RWPE1 (cell line): ENCODE results near the gene SELENON.
A peak's percentile ranks its signal among the peaks of the same experiment; 100 is the strongest.

Experiments used
- CTCF ChIA-PET: fragments of 350-600 bp; sonication (Branson Sonifier 250); formaldehyde crosslinking; extraction: SDS; loops from one replicate; lab custom pipeline; 2021; lab: Yijun Ruan, JAX
- POLR2A ChIA-PET: fragments of 400-600 bp; formaldehyde crosslinking; extraction: SDS; loops from one replicate; lab custom pipeline; 2020; ENCODE audit warnings: antibody characterized with exemption; ENCODE audit not compliant: low non-redundant PET; lab: Yijun Ruan, JAX
- DNase-seq: peaks from one replicate; pipeline ENCODE4 v3.0.0; 2012; ENCODE audit warnings: low spot score
- H3K27ac ChIP-seq: fragments of 450-650 bp; 2 replicates; pipeline ENCODE4 v1.5.1; 2017
- TF ChIP-seq, protein P1 (sequence below): fragments of 450-650 bp; conservative IDR thresholded peaks from 2 replicates; pipeline ENCODE4 v1.5.1; 2017; ENCODE audit warnings: low read depth, mild to moderate bottlenecking

Gene SELENON

DNA sequence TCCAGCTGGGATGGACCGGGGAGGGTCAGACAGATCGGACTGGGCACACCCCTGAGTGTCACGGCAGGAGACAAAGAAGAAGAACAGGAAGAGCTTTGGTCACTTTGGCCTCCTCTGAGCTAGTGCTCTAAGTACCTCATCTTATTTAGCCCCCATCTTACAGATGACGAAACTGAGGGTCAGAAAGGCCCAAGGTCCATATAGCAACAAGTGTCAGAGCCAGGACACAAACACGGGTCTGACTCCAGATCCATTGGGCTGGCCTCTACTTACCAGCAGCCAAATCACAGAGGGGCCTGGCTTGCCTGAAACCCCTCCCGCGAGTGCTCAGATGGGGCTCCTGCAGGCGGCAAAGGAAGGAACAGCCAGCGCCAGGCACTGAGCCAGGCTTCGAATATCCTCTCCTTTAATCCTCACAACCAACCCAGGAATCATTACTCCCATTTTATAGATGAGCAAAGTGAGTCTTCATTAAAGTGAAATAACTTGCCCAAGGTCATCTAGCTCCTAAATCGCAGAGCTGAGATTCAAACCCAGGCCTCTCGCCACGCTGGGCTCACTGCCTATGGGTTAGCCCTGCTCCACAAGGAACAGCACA is 25.7 kb upstream of the SELENON start:
- no peak overlapping the region for H3K27ac ChIP-seq
- ChIA-PET POLR2A (no interaction called here), CTCF (no interaction called here)
- TF ChIP-seq, protein P1, sequence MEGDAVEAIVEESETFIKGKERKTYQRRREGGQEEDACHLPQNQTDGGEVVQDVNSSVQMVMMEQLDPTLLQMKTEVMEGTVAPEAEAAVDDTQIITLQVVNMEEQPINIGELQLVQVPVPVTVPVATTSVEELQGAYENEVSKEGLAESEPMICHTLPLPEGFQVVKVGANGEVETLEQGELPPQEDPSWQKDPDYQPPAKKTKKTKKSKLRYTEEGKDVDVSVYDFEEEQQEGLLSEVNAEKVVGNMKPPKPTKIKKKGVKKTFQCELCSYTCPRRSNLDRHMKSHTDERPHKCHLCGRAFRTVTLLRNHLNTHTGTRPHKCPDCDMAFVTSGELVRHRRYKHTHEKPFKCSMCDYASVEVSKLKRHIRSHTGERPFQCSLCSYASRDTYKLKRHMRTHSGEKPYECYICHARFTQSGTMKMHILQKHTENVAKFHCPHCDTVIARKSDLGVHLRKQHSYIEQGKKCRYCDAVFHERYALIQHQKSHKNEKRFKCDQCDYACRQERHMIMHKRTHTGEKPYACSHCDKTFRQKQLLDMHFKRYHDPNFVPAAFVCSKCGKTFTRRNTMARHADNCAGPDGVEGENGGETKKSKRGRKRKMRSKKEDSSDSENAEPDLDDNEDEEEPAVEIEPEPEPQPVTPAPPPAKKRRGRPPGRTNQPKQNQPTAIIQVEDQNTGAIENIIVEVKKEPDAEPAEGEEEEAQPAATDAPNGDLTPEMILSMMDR = no peak
- no peak for DNase-seq

DNA sequence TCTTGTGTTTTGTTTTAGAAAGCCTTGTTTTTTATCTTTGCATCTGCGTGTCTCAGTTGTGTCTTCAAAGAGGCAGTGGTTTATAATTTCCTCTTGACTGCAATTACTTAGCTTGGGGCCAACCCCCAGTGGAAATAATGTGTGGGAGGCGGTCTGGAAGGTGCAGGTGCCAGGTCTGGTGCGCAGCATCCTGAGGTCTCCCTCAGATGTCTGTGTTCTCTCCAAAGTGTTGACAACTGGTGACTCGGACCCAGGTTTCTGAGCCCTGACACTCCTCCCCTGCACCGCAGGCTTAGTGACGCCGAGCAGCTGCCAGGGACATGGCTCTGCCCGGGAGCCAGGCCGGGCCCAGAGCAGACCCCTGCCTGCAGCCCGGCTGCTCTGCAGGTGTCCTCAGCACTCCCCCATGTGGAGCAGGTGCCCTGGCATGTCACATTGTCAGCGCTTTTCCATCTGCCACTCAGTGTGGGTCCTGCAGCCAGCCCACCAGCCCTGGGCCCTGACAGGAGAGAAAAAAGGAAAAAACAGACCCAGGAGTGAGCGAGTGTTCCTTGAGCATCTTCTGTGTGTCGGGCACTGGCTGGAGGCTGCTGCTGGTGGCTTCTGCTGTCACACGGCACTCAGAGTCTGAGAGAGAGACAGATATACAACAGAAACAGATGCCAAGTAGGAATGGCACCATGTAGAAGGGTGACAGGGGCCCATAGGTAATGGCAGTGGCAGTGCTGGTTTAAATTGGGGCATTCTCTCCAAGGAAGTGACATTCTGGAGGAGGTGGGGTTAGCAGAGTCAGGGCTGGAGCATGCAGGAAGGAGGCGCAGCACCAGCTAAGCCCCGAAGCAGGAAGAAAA is 24.8 kb upstream of the SELENON start:
- no peak overlapping the region for H3K27ac ChIP-seq
- ChIA-PET POLR2A (no interaction called here), CTCF (no interaction called here)
- no peak for DNase-seq
- TF ChIP-seq, protein P1 = no peak

DNA sequence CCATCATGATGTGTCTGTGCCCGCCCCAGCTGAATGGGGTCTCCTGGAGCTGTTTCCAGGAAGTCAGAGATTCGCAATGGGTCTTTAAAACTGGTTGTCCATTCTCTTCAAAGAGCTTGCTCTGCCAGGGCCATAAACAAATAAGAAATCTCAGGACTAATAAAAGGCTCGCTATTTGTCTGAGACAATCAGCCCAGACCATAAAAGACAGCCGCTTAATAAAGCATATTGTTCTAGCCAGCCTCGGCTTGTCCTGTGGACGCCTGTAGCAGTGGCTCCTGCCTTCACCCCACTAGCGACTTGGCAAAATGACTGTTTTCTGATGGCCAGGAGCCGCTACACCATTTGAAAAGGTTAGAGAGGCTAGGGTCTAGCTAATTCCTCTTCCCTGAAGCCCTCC is 20.6 kb upstream of the SELENON start:
- TF ChIP-seq, protein P1 = no peak
- no peak overlapping the region for H3K27ac ChIP-seq
- POLR2A ChIA-PET = no interaction called here

DNA sequence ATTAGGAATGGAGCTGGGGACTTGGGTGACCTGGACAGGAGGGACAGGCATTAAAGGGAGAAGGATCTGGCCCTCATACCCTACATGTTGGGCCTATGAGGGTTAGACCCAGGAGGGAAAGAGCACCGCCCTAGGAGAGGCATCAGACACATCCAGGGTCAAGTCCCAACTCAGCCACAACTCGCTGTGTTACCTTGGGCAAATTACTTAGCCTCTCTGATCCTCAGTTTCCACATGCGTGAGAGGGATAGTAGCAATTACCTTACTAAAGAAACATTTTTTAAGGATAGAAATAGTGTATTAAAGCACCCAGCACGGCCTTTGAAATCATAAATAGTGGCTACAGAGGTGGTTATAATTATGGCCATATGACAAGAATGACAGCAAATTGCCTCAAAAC is 20.1 kb upstream of the SELENON start:
- no peak overlapping the region for H3K27ac ChIP-seq
- POLR2A ChIA-PET = no interaction called here
- CTCF ChIA-PET = interaction anchor here (0.6 kb wide), 1 partner anchor 160 kb away, joined by 3 read pairs; no protein-coding TSS in a partner anchor
- TF ChIP-seq, protein P1 = no peak
- DNase-seq = no peak

More for the DNA sequence above, 20.6 kb upstream of the SELENON start:
- no peak for DNase-seq
- CTCF ChIA-PET = no interaction called here

DNA sequence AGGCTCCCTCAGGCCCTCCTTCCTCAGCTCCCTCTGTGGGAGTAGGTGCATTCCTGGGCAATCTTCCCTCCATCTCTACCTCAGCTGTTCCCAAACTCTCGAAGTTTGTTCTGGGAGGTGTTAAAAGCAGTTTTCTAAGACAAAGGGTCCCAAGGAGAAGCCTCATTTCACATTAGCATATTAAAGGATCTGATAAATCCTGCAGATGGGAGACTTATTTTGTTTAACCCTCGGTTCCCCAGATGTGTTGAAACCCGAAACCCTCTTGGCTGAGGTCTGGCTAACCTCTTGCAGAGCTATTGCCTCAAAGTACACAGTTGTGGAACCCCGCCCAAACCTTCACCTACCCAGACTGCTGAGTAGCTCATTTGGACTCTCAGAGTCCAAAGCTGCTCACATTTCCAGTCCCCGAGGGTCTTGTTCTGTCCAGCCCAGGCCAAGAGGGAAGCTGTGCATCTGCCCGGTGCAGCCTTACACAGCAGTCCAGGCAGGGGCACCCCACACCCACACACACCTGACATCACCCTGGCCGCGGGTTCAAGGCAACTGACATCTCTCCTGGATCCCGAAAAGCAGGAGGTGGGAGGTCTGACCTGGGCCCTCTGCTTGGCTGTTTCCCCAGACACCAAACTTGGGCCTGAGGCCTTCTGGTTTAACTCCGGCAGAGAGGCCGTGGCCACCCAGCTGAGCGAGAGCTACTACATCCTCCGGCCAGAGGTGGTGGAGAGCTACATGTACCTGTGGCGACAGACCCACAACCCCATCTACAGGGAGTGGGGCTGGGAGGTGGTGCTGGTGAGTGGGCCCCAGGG is 19.5 kb upstream of the SELENON start:
- TF ChIP-seq, protein P1 = no peak
- no peak for DNase-seq
- POLR2A ChIA-PET = no interaction called here
- peak overlapping the region; percentile 30; the same call in 1 of the 2 replicates for H3K27ac ChIP-seq
- CTCF ChIA-PET = interaction anchor here (0.6 kb wide), 1 partner anchor 161 kb away, joined by 3 read pairs; no protein-coding TSS in a partner anchor

DNA sequence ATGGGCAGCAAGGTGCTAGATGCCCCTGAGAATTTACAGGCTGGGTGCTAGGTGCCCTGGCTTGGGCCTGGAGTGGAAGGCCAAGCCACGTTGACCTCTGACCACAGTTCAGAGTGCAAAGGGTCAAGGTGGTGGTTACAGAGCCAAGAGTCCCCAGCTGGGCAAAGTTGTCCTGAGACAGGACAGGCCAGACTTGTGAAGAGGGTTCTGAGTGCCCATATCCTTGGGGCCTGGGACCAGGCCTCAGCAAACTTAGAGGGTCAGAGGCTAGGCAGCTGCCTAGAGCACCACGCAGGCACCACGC is 18.9 kb upstream of the SELENON start:
- H3K27ac ChIP-seq = no peak overlapping the region; the same call in 1 of the 2 replicates
- CTCF ChIA-PET = no interaction called here
- no peak for DNase-seq
- POLR2A ChIA-PET = no interaction called here
- TF ChIP-seq, protein P1 = no peak
